H1 (cell line): ENCODE data around the gene KRTAP3-2. TPM values are rescaled to one million over a fixed set of nuclear protein-coding genes. Genes with fewer than 3 reads are reported as not detected.

Source experiments
- CTCF ChIA-PET: fragments of 300-600 bp; sonication (Branson Sonifier 250); formaldehyde crosslinking; loops from one replicate; lab custom pipeline; 2021; ENCODE audit not compliant: partially characterized antibody; lab: Charles Lee
- POLR2A ChIA-PET: fragments of 300-600 bp; sonication (Branson Sonifier 250); formaldehyde crosslinking; loops from one replicate; lab custom pipeline; 2021; ENCODE audit warnings: inconsistent platforms; ENCODE audit not compliant: partially characterized antibody; lab: Charles Lee
- DNase-seq, 2 experiments: peaks; one replicate each; pipeline versions ENCODE4 v3.0.0 to v3.0.0-alpha.2; 2010 to 2022; ENCODE audit warnings: low spot score in 2 of 2, low read depth in 1 of 2, mixed read lengths in 1 of 2
- FAIRE-seq: peaks from 2 replicates; lab custom pipeline; 2011; peaks lifted over from hg19 to GRCh38; lab: Jason Lieb, UNC
- H2AFZ ChIP-seq: 2 replicates; pipeline ENCODE4 v1.8.1; 2012; ENCODE audit warnings: low read length, inconsistent platforms
- H2AK5ac ChIP-seq: 2 replicates; pipeline ENCODE4 v1.6.1; 2013; ENCODE audit warnings: low read depth, low read length
- H2BK120ac ChIP-seq: replicated peaks from 2 replicates; pipeline ENCODE3; 2013; ENCODE audit warnings: low read depth, low read length, inconsistent platforms
- H2BK12ac ChIP-seq: 2 replicates; pipeline ENCODE4 v1.6.1; 2013; ENCODE audit warnings: low read depth, low read length
- H2BK15ac ChIP-seq: 2 replicates; pipeline ENCODE4 v1.6.1; 2013; ENCODE audit warnings: low read length
- H2BK20ac ChIP-seq: 2 replicates; pipeline ENCODE4 v1.6.1; 2013; ENCODE audit warnings: low read length
- H2BK5ac ChIP-seq: 2 replicates; pipeline ENCODE4 v1.6.1; 2013; ENCODE audit warnings: low read depth, low read length
- H3K14ac ChIP-seq: 2 replicates; pipeline ENCODE4 v1.6.1; 2013; ENCODE audit warnings: inconsistent platforms; ENCODE audit not compliant: insufficient read length
- H3K18ac ChIP-seq: 2 replicates; pipeline ENCODE4 v1.6.1; 2013; ENCODE audit warnings: low read length; ENCODE audit errors: extremely low read depth
- H3K23ac ChIP-seq: 2 replicates; pipeline ENCODE4 v1.6.1; 2013; ENCODE audit warnings: inconsistent platforms; ENCODE audit not compliant: insufficient read length
- H3K23me2 ChIP-seq: 2 replicates; pipeline ENCODE4 v1.6.1; 2013; ENCODE audit warnings: low read depth, low read length
- H3K27ac ChIP-seq: 2 replicates; pipeline ENCODE4 v1.6.1; 2011; ENCODE audit warnings: low read depth, low read length, inconsistent platforms
- H3K27me3 ChIP-seq, 4 experiments: replicated peaks in 1 of 4; 1 replicate in 1 of 4; 2 replicates in 3 of 4; pipeline versions ENCODE4 v1.6.1 to v1.8.1; 2011 to 2013; ENCODE audit warnings: low read length in 3 of 4, mild to moderate bottlenecking in 3 of 4, inconsistent platforms in 2 of 4, mixed read lengths in 2 of 4, moderate library complexity in 1 of 4; ENCODE audit not compliant: control insufficient read depth in 3 of 4, insufficient read depth in 3 of 4; ENCODE audit errors: extremely low read depth in 1 of 4
- H3K36me3 ChIP-seq, 4 experiments: 2 replicates each; pipeline versions ENCODE4 v1.6.1 to v1.8.1; 2011 to 2013; ENCODE audit warnings: mild to moderate bottlenecking in 4 of 4, low read length in 3 of 4, moderate library complexity in 2 of 4, control low read depth in 1 of 4, inconsistent platforms in 1 of 4; ENCODE audit not compliant: insufficient read depth in 4 of 4, control insufficient read depth in 2 of 4
- H3K4ac ChIP-seq: replicated peaks from 2 replicates; pipeline ENCODE3; 2013; ENCODE audit warnings: low read length, low read depth, mixed read lengths, inconsistent platforms; ENCODE audit not compliant: insufficient read length
- H3K4me1 ChIP-seq, 4 experiments: replicated peaks in 1 of 4; 1 replicate in 1 of 4; 2 replicates in 3 of 4; pipeline versions ENCODE4 v1.6.1 to v1.8.1; 2011 to 2013; ENCODE audit warnings: low read length in 3 of 4, inconsistent platforms in 2 of 4, mixed read lengths in 1 of 4; ENCODE audit not compliant: insufficient read depth in 4 of 4, control insufficient read depth in 3 of 4
- H3K4me2 ChIP-seq, 2 experiments: 2 replicates each; pipeline versions ENCODE4 v1.6.1 to v1.8.1; 2011 to 2013; ENCODE audit warnings: low read depth in 2 of 2, low read length in 2 of 2, control low read depth in 1 of 2, inconsistent platforms in 1 of 2, mild to moderate bottlenecking in 1 of 2; ENCODE audit not compliant: insufficient read depth in 1 of 2
- H3K4me3 ChIP-seq, 4 experiments: fragments of 200-600, 300-600 bp in 1 of 4; sonication (generic), shearing (Covaris generic), sonication (Bioruptor Twin) in 1 of 4; 2 replicates each; pipeline versions ENCODE4 v1.5.1 to v1.8.1; 2011 to 2016; ENCODE audit warnings: low read length in 4 of 4, low read depth in 3 of 4, control low read depth in 2 of 4, inconsistent platforms in 2 of 4, mild to moderate bottlenecking in 2 of 4, mixed read lengths in 1 of 4, moderate library complexity in 1 of 4; ENCODE audit not compliant: insufficient read depth in 2 of 4; ENCODE audit errors: extremely low read depth in 1 of 4
- H3K56ac ChIP-seq: replicated peaks from 2 replicates; pipeline ENCODE3; 2013; ENCODE audit warnings: low read depth, mild to moderate bottlenecking, mixed read lengths, low read length, inconsistent platforms; ENCODE audit not compliant: insufficient read length
- H3K79me1 ChIP-seq: 2 replicates; pipeline ENCODE4 v1.6.1; 2013; ENCODE audit warnings: low read depth, low read length, control low read depth
- H3K79me2 ChIP-seq, 2 experiments: 2 replicates each; pipeline versions ENCODE4 v1.6.1 to v1.8.1; 2012 to 2013; ENCODE audit warnings: low read length in 2 of 2, mild to moderate bottlenecking in 2 of 2, inconsistent platforms in 1 of 2; ENCODE audit not compliant: insufficient read depth in 2 of 2, control insufficient read depth in 1 of 2
- H3K9ac ChIP-seq, 4 experiments: replicated peaks in 1 of 4; 1 replicate in 1 of 4; 2 replicates in 3 of 4; pipeline versions ENCODE4 v1.6.1 to v1.8.1; 2011 to 2013; ENCODE audit warnings: low read depth in 3 of 4, low read length in 3 of 4, control low read depth in 2 of 4, mild to moderate bottlenecking in 2 of 4, moderate library complexity in 2 of 4, inconsistent platforms in 1 of 4; ENCODE audit errors: extremely low read depth in 1 of 4
- H3K9me3 ChIP-seq, 2 experiments: 2 replicates each; pipeline versions ENCODE4 v1.6.1 to v1.8.1; 2012 to 2013; ENCODE audit warnings: mild to moderate bottlenecking in 2 of 2, moderate library complexity in 2 of 2, control low read depth in 1 of 2, inconsistent platforms in 1 of 2, low read depth in 1 of 2, low read length in 1 of 2, mixed read lengths in 1 of 2; ENCODE audit not compliant: insufficient read depth in 2 of 2
- H4K20me1 ChIP-seq, 2 experiments: replicated peaks in 1 of 2; 2 replicates each; pipeline versions ENCODE3 to v1.8.1; 2011 to 2013; ENCODE audit warnings: inconsistent platforms in 2 of 2, low read length in 2 of 2, mild to moderate bottlenecking in 1 of 2; ENCODE audit not compliant: insufficient read depth in 2 of 2, control insufficient read depth in 1 of 2
- H4K5ac ChIP-seq: 2 replicates; pipeline ENCODE4 v1.6.1; 2013; ENCODE audit warnings: low read length, low read depth, mixed read lengths, inconsistent platforms; ENCODE audit not compliant: insufficient read length
- H4K8ac ChIP-seq: 2 replicates; pipeline ENCODE4 v1.8.0; 2013; ENCODE audit warnings: mild to moderate bottlenecking, moderate library complexity, low read length, inconsistent platforms; ENCODE audit not compliant: insufficient read depth; ENCODE audit errors: extremely low read depth
- H4K91ac ChIP-seq: replicated peaks from 2 replicates; pipeline ENCODE3; 2013; ENCODE audit warnings: low read length, mixed read lengths, inconsistent platforms; ENCODE audit not compliant: insufficient read length
- CBX8 ChIP-seq: fragments of 300-800, 300-1000 bp; sonication (generic); IDR thresholded peaks from 2 replicates; pipeline ENCODE4 v1.7.1; 2016; ENCODE audit warnings: low read depth, low read length, borderline replicate concordance
- CEBPB ChIP-seq: IDR thresholded peaks from 2 replicates; pipeline ENCODE4 v1.6.1; 2012; ENCODE audit warnings: low read depth, low read length
- CHD2 ChIP-seq: IDR thresholded peaks from 2 replicates; pipeline ENCODE4 v1.6.1; 2012; ENCODE audit warnings: low read length, improper control_type of control experiment
- CREB1 ChIP-seq: IDR thresholded peaks from 2 replicates; pipeline ENCODE4 v1.6.1; 2012; ENCODE audit warnings: inconsistent platforms
- GTF2F1 ChIP-seq: IDR thresholded peaks from 2 replicates; pipeline ENCODE4 v1.6.1; 2012; ENCODE audit warnings: low read depth, low read length, improper control_type of control experiment, borderline replicate concordance
- KDM4A ChIP-seq: IDR thresholded peaks from one replicate; pipeline ENCODE4 v1.7.1; 2012; ENCODE audit warnings: low read depth, mild to moderate bottlenecking, moderate library complexity, low read length, inconsistent platforms; ENCODE audit not compliant: severe bottlenecking
- KDM5A ChIP-seq: fragments of 200-600 bp; IDR thresholded peaks from 2 replicates; pipeline ENCODE4 v1.7.1; 2012; ENCODE audit warnings: mild to moderate bottlenecking, low read length, inconsistent platforms, mixed read lengths
- MAFK ChIP-seq: IDR thresholded peaks from 2 replicates; pipeline ENCODE4 v1.6.1; 2012; ENCODE audit warnings: low read depth, mild to moderate bottlenecking, improper control_type of control experiment, low read length
- POU5F1 ChIP-seq: IDR thresholded peaks from 2 replicates; pipeline ENCODE4 v1.6.1; 2011; ENCODE audit warnings: low read depth, mild to moderate bottlenecking, low read length, moderate library complexity
- SP1 ChIP-seq: IDR thresholded peaks from 2 replicates; pipeline ENCODE4 v1.6.1; 2011; ENCODE audit warnings: low read depth, low read length
- SP4 ChIP-seq: IDR thresholded peaks from 2 replicates; pipeline ENCODE4 v1.6.1; 2012; ENCODE audit warnings: low read length, inconsistent platforms
- WGBS, 2 experiments: shearing (Covaris generic) in 1 of 2; methylation state at CpG; one replicate each; pipeline versions ENCODE4 v1.1.6 to v1.1.7; 2013 to 2015; ENCODE audit warnings: low lambda C conversion rate in 2 of 2, mixed read lengths in 2 of 2, inconsistent platforms in 1 of 2, low coverage in 1 of 2, missing lambda C conversion rate in 1 of 2; ENCODE audit not compliant: insufficient replicate concordance in 2 of 2, insufficient coverage in 1 of 2, insufficient read length in 1 of 2; ENCODE audit errors: extremely low coverage in 1 of 2, missing lambda C conversion rate in 1 of 2; 5-methylcytosine and 5-hydroxymethylcytosine counted together
- polyA plus RNA-seq, 7 experiments: library from polyadenylated mRNA; depleted of rRNA in 3 of 7; stranded (reverse) in 5 of 7; unstranded in 2 of 7; fragments of >200 nt in 5 of 7; fragments of 200-250 nt in 2 of 7; gene quantifications; 1 replicate in 5 of 7; 2 replicates in 1 of 7; 4 replicates in 1 of 7; pipeline versions ENCODE4 v1.2.1 to v1.2.3, GENCODE V29; 2011 to 2013; ENCODE audit warnings: missing spikeins in 2 of 7, mixed read lengths in 2 of 7
- total RNA-seq: library from RNA; stranded (reverse); fragmentation: NEBNext Ultra II Directional; extraction: Animal tissue kit (Norgen Biotek cat#: 25700); gene quantifications from 2 replicates; pipeline ENCODE4 v1.2.1, GENCODE V29; 2021

The KRTAP3-2 gene
- total and polyA plus RNA-seq, 2 of the 8 experiments (the other 6 are each of a cell fraction or from before 2014, with no cell fraction given), result not detected

GRCh38 chr17:41002814-41003213 lies 3.1 kb upstream of the KRTAP3-2 start:
- Histone ChIP-seq H4K5ac (no peak overlapping the region), H3K27me3 (no peaks in the 10 kb centered on the region), H4K8ac (no peak overlapping the region), H3K23me2 (no peaks in the 10 kb centered on the region), H3K79me2 (no peaks in the 10 kb centered on the region), H3K36me3 (no peaks in the 10 kb centered on the region), H2BK5ac (no peak overlapping the region), H3K14ac (no peak overlapping the region), H3K56ac (no peak overlapping the region), H3K9ac (no peak overlapping the region), H3K23ac (no peak overlapping the region), H3K18ac (no peak overlapping the region), H3K4ac (no peak overlapping the region), H3K4me1 (no peaks in the 10 kb centered on the region), H3K79me1 (no peaks in the 10 kb centered on the region), H2BK15ac (no peak overlapping the region), H2BK12ac (no peak overlapping the region), H2BK20ac (no peak overlapping the region), H3K4me2 (no peak overlapping the region), H3K4me3 (no peak overlapping the region), H2BK120ac (no peak overlapping the region), H4K20me1 (no peaks in the 10 kb centered on the region), H3K9me3 (no peaks in the 10 kb centered on the region), H3K27ac (no peak overlapping the region), H2AFZ (0 out of 2 replicates have a peak overlapping the region, but pooled peaks have one; percentile 68), H2AK5ac (no peak overlapping the region), H4K91ac (no peak overlapping the region)
- CTCF ChIA-PET, result no interaction called here
- DNase-seq (no peak), FAIRE-seq (no peak)
- POLR2A ChIA-PET, result interaction anchor here (1.1 kb wide), 1 partner anchor 15 kb away, joined by 3 read pairs; no protein-coding TSS in a partner anchor
- TF ChIP-seq CREB1 (no peak), CEBPB (no peak), CHD2 (no peak), MAFK (no peak), KDM4A (no peak), CBX8 (no peak), SP1 (no peak), GTF2F1 (no peak), SP4 (no peak), POU5F1 (no peak), KDM5A (no peak)
- 78% methylated on average over 5 of the region's 5 CpGs; no CpG with 5 or more reads in 1 of the 2 experiments for WGBS, 2 experiments
